IMR-90 (cell line): Measurements from ENCODE around the gene KLHL41. TPM values are rescaled to one million over a fixed set of nuclear protein-coding genes. Genes with fewer than 3 reads are reported as not detected.

Experiments used
- ATAC-seq: fragments of 200-7000 bp; cut with Tn5 transposase; 2 replicates; pipeline ENCODE4 v1.9.1; 2020; ENCODE audit warnings: low read depth, mild to moderate bottlenecking, moderate library complexity
- BruUV-seq: library from RNA; stranded (reverse); fragments of 400-500 nt; replicated peaks from 2 replicates; lab custom pipeline; 2021; lab: Mats Ljungman, UMichigan
- CTCF ChIA-PET: fragments of 300-600 bp; formaldehyde crosslinking; extraction: SDS; loops from one replicate; lab custom pipeline; 2021; ENCODE audit warnings: antibody characterized with exemption; lab: Yijun Ruan, JAX
- POLR2A ChIA-PET: fragments of 300-600 bp; sonication (Branson Sonifier 250); formaldehyde crosslinking; loops from one replicate; lab custom pipeline; 2022; ENCODE audit warnings: antibody characterized with exemption; ENCODE audit not compliant: unreplicated experiment; lab: Charles Lee
- DNase-seq: peaks from one replicate; pipeline ENCODE4 v3.0.0; 2013
- H2AFZ ChIP-seq: replicated peaks from 2 replicates; pipeline ENCODE3; 2013; ENCODE audit warnings: low read length, mild to moderate bottlenecking; ENCODE audit not compliant: poor library complexity
- H2AK5ac ChIP-seq: 2 replicates; pipeline ENCODE4 v1.6.1; 2013; ENCODE audit warnings: low read depth, low read length, inconsistent platforms
- H2AK9ac ChIP-seq: replicated peaks from 2 replicates; pipeline ENCODE3; 2013; ENCODE audit warnings: mild to moderate bottlenecking, low read depth, low read length, moderate library complexity; ENCODE audit not compliant: poor library complexity
- H2BK120ac ChIP-seq: 2 replicates; pipeline ENCODE4 v1.6.1; 2013; ENCODE audit warnings: low read depth, low read length, inconsistent platforms
- H2BK15ac ChIP-seq: 3 replicates; pipeline ENCODE4 v1.6.1; 2013; ENCODE audit warnings: low read depth, low read length, inconsistent platforms
- H2BK20ac ChIP-seq: 2 replicates; pipeline ENCODE4 v1.6.1; 2013; ENCODE audit warnings: low read depth, mild to moderate bottlenecking, inconsistent platforms, low read length, moderate library complexity
- H2BK5ac ChIP-seq: 2 replicates; pipeline ENCODE4 v1.6.1; 2013; ENCODE audit warnings: mild to moderate bottlenecking, low read depth, low read length, inconsistent platforms; ENCODE audit not compliant: poor library complexity, severe bottlenecking
- H3K14ac ChIP-seq: replicated peaks from 2 replicates; pipeline ENCODE4 v1.6.1; 2013; ENCODE audit warnings: low read depth, low read length, inconsistent platforms
- H3K18ac ChIP-seq: 2 replicates; pipeline ENCODE4 v1.6.1; 2013; ENCODE audit warnings: low read depth, low read length, control low read depth
- H3K23ac ChIP-seq: 2 replicates; pipeline ENCODE4 v1.6.1; 2013; ENCODE audit warnings: low read depth, low read length, inconsistent platforms
- H3K27ac ChIP-seq: 2 replicates; pipeline ENCODE4 v1.5.1; 2013; ENCODE audit warnings: mild to moderate bottlenecking, control low read depth, low read length; ENCODE audit not compliant: insufficient read depth
- H3K27me3 ChIP-seq: 2 replicates; pipeline ENCODE4 v1.6.1; 2013; ENCODE audit warnings: low read length; ENCODE audit not compliant: control insufficient read depth, insufficient read depth
- H3K36me3 ChIP-seq: 2 replicates; pipeline ENCODE4 v1.6.1; 2013; ENCODE audit warnings: low read length, mixed read lengths; ENCODE audit not compliant: control insufficient read depth, insufficient read depth
- H3K4ac ChIP-seq: 2 replicates; pipeline ENCODE4 v1.6.1; 2013; ENCODE audit warnings: low read depth, low read length, inconsistent platforms
- H3K4me1 ChIP-seq: 2 replicates; pipeline ENCODE4 v1.6.1; 2013; ENCODE audit warnings: low read length, mixed read lengths; ENCODE audit not compliant: control insufficient read depth, insufficient read depth
- H3K4me2 ChIP-seq: 2 replicates; pipeline ENCODE4 v1.6.1; 2013; ENCODE audit warnings: low read depth, mild to moderate bottlenecking, control low read depth, low read length, moderate library complexity
- H3K4me3 ChIP-seq: 2 replicates; pipeline ENCODE4 v1.5.1; 2013; ENCODE audit warnings: low read depth, mild to moderate bottlenecking, control low read depth, low read length, moderate library complexity; ENCODE audit not compliant: insufficient read depth
- H3K56ac ChIP-seq: 2 replicates; pipeline ENCODE4 v1.6.1; 2013; ENCODE audit warnings: low read length, inconsistent platforms; ENCODE audit not compliant: insufficient read depth; ENCODE audit errors: extremely low read depth
- H3K79me1 ChIP-seq, 2 experiments: 2 replicates each; pipeline ENCODE4 v1.6.1; 2013; ENCODE audit warnings: low read length in 2 of 2, inconsistent platforms in 1 of 2, low read depth in 1 of 2
- H3K9ac ChIP-seq: 2 replicates; pipeline ENCODE4 v1.6.1; 2013; ENCODE audit warnings: low read depth, low read length, control low read depth
- H3K9me1 ChIP-seq: 2 replicates; pipeline ENCODE4 v1.6.1; 2013; ENCODE audit warnings: low read length, inconsistent platforms; ENCODE audit not compliant: insufficient read depth
- H3K9me3 ChIP-seq: 2 replicates; pipeline ENCODE4 v1.6.1; 2013; ENCODE audit warnings: low read length; ENCODE audit not compliant: control insufficient read depth, insufficient read depth
- H4K20me1 ChIP-seq: 2 replicates; pipeline ENCODE4 v1.6.1; 2013; ENCODE audit warnings: low read length, inconsistent platforms; ENCODE audit not compliant: insufficient read depth
- H4K5ac ChIP-seq: 2 replicates; pipeline ENCODE4 v1.6.1; 2013; ENCODE audit warnings: mild to moderate bottlenecking, low read depth, low read length, control low read depth
- H4K8ac ChIP-seq, 2 experiments: 2 replicates each; pipeline ENCODE4 v1.6.1; 2013; ENCODE audit warnings: low read depth in 2 of 2, low read length in 2 of 2, control low read depth in 1 of 2, inconsistent platforms in 1 of 2
- H4K91ac ChIP-seq: 2 replicates; pipeline ENCODE4 v1.6.1; 2013; ENCODE audit warnings: low read depth, low read length, inconsistent platforms; ENCODE audit not compliant: insufficient read depth
- MAFK ChIP-seq: IDR thresholded peaks from 2 replicates; pipeline ENCODE4 v1.6.1; 2012; ENCODE audit warnings: low read depth, low read length, improper control_type of control experiment
- MAZ ChIP-seq: IDR thresholded peaks from 2 replicates; pipeline ENCODE4 v1.6.1; 2012; ENCODE audit warnings: low read depth, mild to moderate bottlenecking, low read length, improper control_type of control experiment, moderate library complexity, borderline replicate concordance
- MXI1 ChIP-seq: IDR thresholded peaks from 2 replicates; pipeline ENCODE4 v1.6.1; 2012; ENCODE audit warnings: low read depth, mild to moderate bottlenecking, low read length, moderate library complexity, borderline replicate concordance
- WGBS, 2 experiments: methylation state at CpG; one replicate each; pipeline versions ENCODE4 v1.1.5 to v1.1.7; 2013; ENCODE audit warnings: missing lambda C conversion rate in 2 of 2; ENCODE audit not compliant: insufficient read length in 1 of 2; ENCODE audit errors: extremely low coverage in 2 of 2; 5-methylcytosine and 5-hydroxymethylcytosine counted together
- dilution Hi-C: fragments of 300-500 bp; cut with HindIII; formaldehyde crosslinking; loops from one replicate; pipeline ENCODE4 v1.14.3; 2018; ENCODE audit warnings: low sequenced_read_pairs; ENCODE audit not compliant: unreplicated experiment
- in situ Hi-C: fragments of 300-500 bp; cut with MboI; formaldehyde crosslinking; loops from 3 replicates; pipeline ENCODE4 v1.14.3; 2019; ENCODE audit warnings: low sequenced_read_pairs, inconsistent platforms, mixed read lengths
- intact Hi-C: fragments of 100-400 bp; cut with micrococcal nuclease; formaldehyde crosslinking; loops from 2 replicates; pipeline ENCODE4 v1.10.0; 2022
- polyA plus RNA-seq, 3 experiments: library from polyadenylated mRNA; depleted of rRNA; stranded (reverse); fragments of >200 nt; gene quantifications; 2 replicates each; pipeline ENCODE4 v1.2.3, GENCODE V29; 2012; ENCODE audit warnings: low replicate concordance in 1 of 3
- total RNA-seq: library from RNA; depleted of rRNA; stranded (reverse); fragments of >200 nt; gene quantifications from 2 replicates; pipeline ENCODE4 v1.2.3, GENCODE V29; 2012
- TF ChIP-seq, protein P1 (sequence below): conservative IDR thresholded peaks from 2 replicates; pipeline ENCODE4 v1.5.1; 2012; ENCODE audit warnings: mild to moderate bottlenecking, low read depth, low read length, improper control_type of control experiment

KLHL41 gene
- total and polyA plus RNA-seq, 2 of the 4 experiments (the other 2 are of a cell fraction), result 0.10 to 0.18 TPM

DNA sequence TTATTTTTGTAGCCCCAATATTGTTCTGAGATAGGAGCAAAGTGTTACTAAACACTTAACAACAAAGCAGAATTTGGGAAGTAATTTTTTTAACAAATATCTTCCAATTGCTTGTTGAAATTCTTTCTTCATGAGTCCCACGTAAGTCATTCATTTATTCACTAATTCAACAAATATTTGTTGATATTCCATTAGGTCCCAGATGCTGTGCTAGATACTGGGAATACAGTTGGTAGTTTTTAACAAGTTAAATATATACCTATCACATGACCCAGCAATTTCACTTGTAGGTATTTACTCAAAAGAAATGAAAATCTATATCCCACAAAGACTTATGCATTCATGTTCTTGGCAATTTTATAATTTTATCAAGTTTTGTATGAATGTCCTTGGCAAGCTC is 37.3 kb upstream of the KLHL41 start:
- in situ Hi-C loops, result no loop called here
- no CpG with 5 or more reads among the region's 1 CpG for WGBS, 2 experiments
- POLR2A ChIA-PET, result no interaction called here

More for the DNA sequence above, 37.3 kb upstream of the KLHL41 start:
- Histone ChIP-seq H3K23ac (no peak overlapping the region), H3K9ac (no peak overlapping the region), H2BK120ac (no peak overlapping the region), H2BK5ac (no peak overlapping the region), H3K56ac (no peak overlapping the region), H2BK20ac (no peak overlapping the region), H4K8ac (no peak overlapping the region), H3K36me3 (no peaks in the 10 kb centered on the region), H2AK9ac (no peak overlapping the region), H3K18ac (no peak overlapping the region), H2AFZ (no peak overlapping the region), H3K4me3 (no peak overlapping the region), H3K9me3 (no peaks in the 10 kb centered on the region), H3K4me1 (no peaks in the 10 kb centered on the region), H3K4ac (no peak overlapping the region), H3K9me1 (no peaks in the 10 kb centered on the region), H4K20me1 (no peaks in the 10 kb centered on the region), H4K91ac (no peak overlapping the region), H2AK5ac (no peak overlapping the region), H3K14ac (no peak overlapping the region), H2BK15ac (no peak overlapping the region), H4K5ac (no peak overlapping the region), H3K79me1 (no peaks in the 10 kb centered on the region), H3K27ac (no peak overlapping the region), H3K4me2 (no peak overlapping the region), H3K27me3 (no peaks in the 10 kb centered on the region)
- no peak for DNase-seq
- TF ChIP-seq MXI1 (no peak), MAZ (no peak), MAFK (no peak)
- TF ChIP-seq, protein P1, sequence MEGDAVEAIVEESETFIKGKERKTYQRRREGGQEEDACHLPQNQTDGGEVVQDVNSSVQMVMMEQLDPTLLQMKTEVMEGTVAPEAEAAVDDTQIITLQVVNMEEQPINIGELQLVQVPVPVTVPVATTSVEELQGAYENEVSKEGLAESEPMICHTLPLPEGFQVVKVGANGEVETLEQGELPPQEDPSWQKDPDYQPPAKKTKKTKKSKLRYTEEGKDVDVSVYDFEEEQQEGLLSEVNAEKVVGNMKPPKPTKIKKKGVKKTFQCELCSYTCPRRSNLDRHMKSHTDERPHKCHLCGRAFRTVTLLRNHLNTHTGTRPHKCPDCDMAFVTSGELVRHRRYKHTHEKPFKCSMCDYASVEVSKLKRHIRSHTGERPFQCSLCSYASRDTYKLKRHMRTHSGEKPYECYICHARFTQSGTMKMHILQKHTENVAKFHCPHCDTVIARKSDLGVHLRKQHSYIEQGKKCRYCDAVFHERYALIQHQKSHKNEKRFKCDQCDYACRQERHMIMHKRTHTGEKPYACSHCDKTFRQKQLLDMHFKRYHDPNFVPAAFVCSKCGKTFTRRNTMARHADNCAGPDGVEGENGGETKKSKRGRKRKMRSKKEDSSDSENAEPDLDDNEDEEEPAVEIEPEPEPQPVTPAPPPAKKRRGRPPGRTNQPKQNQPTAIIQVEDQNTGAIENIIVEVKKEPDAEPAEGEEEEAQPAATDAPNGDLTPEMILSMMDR, result no peak
- BruUV-seq, result no TSS peak
- intact Hi-C loops, result no loop called here
- ATAC-seq, result no peak
- dilution Hi-C loops, result no loop called here
- CTCF ChIA-PET, result no interaction called here
